RWPE1 (cell line): ENCODE results near the gene SUN1.
A peak's percentile ranks its signal among the peaks of the same experiment; 100 is the strongest.

Source experiments
- CTCF ChIA-PET: fragments of 350-600 bp; sonication (Branson Sonifier 250); formaldehyde crosslinking; extraction: SDS; loops from one replicate; lab custom pipeline; 2021; lab: Yijun Ruan, JAX
- POLR2A ChIA-PET: fragments of 400-600 bp; formaldehyde crosslinking; extraction: SDS; loops from one replicate; lab custom pipeline; 2020; ENCODE audit warnings: antibody characterized with exemption; ENCODE audit not compliant: low non-redundant PET; lab: Yijun Ruan, JAX
- DNase-seq: peaks from one replicate; pipeline ENCODE4 v3.0.0; 2012; ENCODE audit warnings: low spot score
- H3K27ac ChIP-seq: fragments of 450-650 bp; 2 replicates; pipeline ENCODE4 v1.5.1; 2017
- CTCF ChIP-seq: fragments of 450-650 bp; conservative IDR thresholded peaks from 2 replicates; pipeline ENCODE4 v1.5.1; 2017; ENCODE audit warnings: low read depth, mild to moderate bottlenecking

Gene SUN1

GRCh38 chr7:805261-805660, 27.0 kb upstream of the SUN1 start:
- no peak for TF ChIP-seq CTCF
- POLR2A ChIA-PET = no interaction called here
- H3K27ac ChIP-seq = peak overlapping the region; percentile 23
- no peak for DNase-seq
- CTCF ChIA-PET = interaction anchor here (1.1 kb wide), 1 partner anchor 12 kb away, joined by 3 read pairs; no protein-coding TSS in a partner anchor

- peak overlapping the region; percentile 100 for H3K27ac ChIP-seq
- CTCF ChIA-PET = interaction anchor here (1.9 kb wide), 1 partner anchor 58 kb away, joined by 5 read pairs; no protein-coding TSS in a partner anchor
- TF ChIP-seq CTCF = no peak
These were observed 16.7 kb upstream of the SUN1 start for GRCh38 chr7:815284-816216.

GRCh38 chr7:816300-816750, 16.0 kb upstream of the SUN1 start:
- peak; percentile 99 for DNase-seq
- ChIA-PET POLR2A (interaction anchor here (0.6 kb wide), 1 partner anchor 1843 kb away, joined by 3 read pairs; no protein-coding TSS in a partner anchor), CTCF (interaction anchor here (0.5 to 1.9 kb wide), 4 partner anchors 11 to 57 kb away, joined by 3 to 5 read pairs (median 4); no protein-coding TSS in a partner anchor)
- no peak for TF ChIP-seq CTCF
- H3K27ac ChIP-seq = peak overlapping the region; percentile 100

More at GRCh38 chr7:815284-816216, 16.7 kb upstream of the SUN1 start:
- DNase-seq = peak; percentile 25
- POLR2A ChIA-PET = no interaction called here

GRCh38 chr7:816751-817671, 15.3 kb upstream of the SUN1 start:
- DNase-seq = peak; percentile 34

GRCh38 chr7:818031-818699, 14.1 kb upstream of the SUN1 start:
- H3K27ac ChIP-seq = no peak overlapping the region
- ChIA-PET POLR2A (interaction anchor here (1.1 kb wide), 1 partner anchor 13 kb away, joined by 4 read pairs; no protein-coding TSS in a partner anchor), CTCF (interaction anchor here (1.5 to 1.9 kb wide), 3 partner anchors 18 to 55 kb away, joined by 4 to 5 read pairs (median 5); no protein-coding TSS in a partner anchor)
- TF ChIP-seq CTCF = peak; percentile 15; the same call in 1 of the 2 replicates
- no peak for DNase-seq

More at GRCh38 chr7:816751-817671, 15.3 kb upstream of the SUN1 start:
- TF ChIP-seq CTCF = no peak
- ChIA-PET CTCF (interaction anchor here (0.5 to 1.9 kb wide), 5 partner anchors 12 to 56 kb away, joined by 3 to 5 read pairs (median 5); no protein-coding TSS in a partner anchor), POLR2A (interaction anchor here (0.6 to 1.1 kb wide), 2 partner anchors 14 to 1842 kb away, joined by 3 to 4 read pairs; no protein-coding TSS in a partner anchor)
- peak overlapping the region; percentile 100 for H3K27ac ChIP-seq
